ENCODE data around the gene DHX58. TPM values are rescaled to one million over a fixed set of nuclear protein-coding genes. Genes with fewer than 3 reads are reported as not detected.

The DHX58 gene
- total RNA-seq, 4 donors from 2014 or later, result 12.9 to 21.3 (median 16.2) TPM

GRCh38 chr17:42052346-42052877 lies 60.1 kb downstream of the DHX58 start:
- intact Hi-C loops (cut with DNase I; ENCODE audit: low total_unique reads), result no loop called here
- Histone ChIP-seq H3K27me3 (peaks cover 0 to 6% of the 10 kb centered on the region in 2 donors), H3K27ac (no peak overlapping the region), H3K4me1 (no peaks in the 10 kb centered on the region), H3K36me3 (no peaks in the 10 kb centered on the region), H3K4me3 (no peak overlapping the region), H3K9me3 (no peaks in the 10 kb centered on the region)
- DNase-seq, result no peak
- no peak for TF ChIP-seq POLR2A (IDR thresholded peaks at IDR 0.05)
- TF ChIP-seq CTCF (IDR thresholded peaks at IDR 0.05), result no peak

GRCh38 chr17:42051645-42052044 lies 60.9 kb downstream of the DHX58 start:
- Histone ChIP-seq H3K4me3 (no peak overlapping the region), H3K4me1 (no peaks in the 10 kb centered on the region), H3K27me3 (peaks cover 0 to 6% of the 10 kb centered on the region in 2 donors), H3K27ac (no peak overlapping the region), H3K36me3 (no peaks in the 10 kb centered on the region), H3K9me3 (no peaks in the 10 kb centered on the region)
- TF ChIP-seq CTCF (IDR thresholded peaks at IDR 0.05) (no peak), POLR2A (IDR thresholded peaks at IDR 0.05) (no peak)
- intact Hi-C loops (cut with DNase I; ENCODE audit: low total_unique reads), result no loop called here
- DNase-seq, result no peak

Other genes starting within 250 kb of the DHX58 start
- 10 to 100 TPM; 19.7 to 73.3 (median 38.5) TPM for gene KLHL11, start 247.3 kb downstream of the DHX58 start, total RNA-seq
- gene ACLY, start 193.8 kb downstream of the DHX58 start, total RNA-seq, result 100 to 1,000 TPM in 1 of 4 donors, 10 to 100 TPM in 3; 30.0 to 108 (median 67.3) TPM
- 1 to 10 TPM in 3 of 4 donors, not detected in 1; 1.8 to 3.2 (median 3.2) TPM for gene ODAD4, start 182.1 kb downstream of the DHX58 start, total RNA-seq
- 10 to 100 TPM; 10.2 to 74.7 (median 40.2) TPM for gene CNP, start 145.9 kb downstream of the DHX58 start, total RNA-seq
- gene DNAJC7, start 95.3 kb downstream of the DHX58 start, total RNA-seq, result 100 to 1,000 TPM in 1 of 4 donors, 10 to 100 TPM in 3; 25.1 to 107 (median 53.1) TPM
- gene NKIRAS2, start 92.6 kb downstream of the DHX58 start, total RNA-seq, result 10 to 100 TPM in 3 of 4 donors, 1 to 10 TPM in 1; 2.4 to 35.4 (median 26.8) TPM
- 1 to 10 TPM in 2 of 4 donors, under 1 TPM in 1, not detected in 1; 0.77 to 3.3 (median 2.1) TPM for gene C17orf113, start 62.1 kb downstream of the DHX58 start, total RNA-seq
- 1 to 10 TPM in 1 of 4 donors, under 1 TPM in 1, not detected in 2; 0.48 to 1.0 TPM for gene ZNF385C, start 14.2 kb downstream of the DHX58 start, total RNA-seq
- 10 to 100 TPM; 20.9 to 80.9 (median 39.2) TPM for gene KAT2A, start 8.7 kb upstream of the DHX58 start, total RNA-seq
- gene HSPB9, start 10.1 kb upstream of the DHX58 start, total RNA-seq, result under 1 TPM in 1 of 4 donors, not detected in 3; 0.28 TPM
- gene RAB5C, start 42.3 kb upstream of the DHX58 start, total RNA-seq, result 100 to 1,000 TPM in 1 of 4 donors, 10 to 100 TPM in 3; 51.7 to 105 (median 68.0) TPM
- under 1 TPM in 1 of 4 donors, not detected in 3; 0.55 TPM for gene KCNH4, start 68.4 kb upstream of the DHX58 start, total RNA-seq
- 1 to 10 TPM in 1 of 4 donors, not detected in 3; 1.0 TPM for gene HCRT, start 72.7 kb upstream of the DHX58 start, total RNA-seq
- gene GHDC, start 81.8 kb upstream of the DHX58 start, total RNA-seq, result 10 to 100 TPM in 2 of 4 donors, 1 to 10 TPM in 2; 8.2 to 26.8 (median 17.5) TPM
- 100 to 1,000 TPM in 3 of 4 donors, 10 to 100 TPM in 1; 72.1 to 187 (median 144) TPM for gene STAT5B, start 163.7 kb upstream of the DHX58 start, total RNA-seq
- 10 to 100 TPM; 30.7 to 69.2 (median 33.9) TPM for gene STAT5A, start 175.8 kb upstream of the DHX58 start, total RNA-seq

Measured in uterus (tissue), 4 donors.